OCI-LY1 (cell line): Measurements from ENCODE around the gene NR6A1.

Source experiments
- CTCF ChIP-seq: fragments of 200-600 bp; sonication (generic), shearing (Covaris generic); IDR thresholded peaks from 2 replicates; pipeline ENCODE4 v1.5.1; 2017; ENCODE audit warnings: mild to moderate bottlenecking, antibody characterized with exemption, low read length, moderate library complexity, mixed read lengths
- EZH2 ChIP-seq: fragments of 200-600 bp; sonication (generic), shearing (Covaris generic); IDR thresholded peaks from 2 replicates; pipeline ENCODE4 v1.8.0; 2017; ENCODE audit warnings: borderline replicate concordance, mixed run types, mild to moderate bottlenecking, antibody characterized with exemption, low read length, moderate library complexity, mixed read lengths

- TF ChIP-seq CTCF (no peak), EZH2 (no peak)
These were observed 302.9 kb downstream of the NR6A1 start for GRCh38 chr9:124468061-124468740.
